ENCODE results near the gene FASTKD3. TPM values are rescaled to one million over a fixed set of nuclear protein-coding genes. Genes with fewer than 3 reads are reported as not detected.

The FASTKD3 gene
- total and polyA plus RNA-seq, 10 of the 15 experiments (the other 5 are each of a cell fraction or from before 2014, with no cell fraction given): 12.1 to 59.6 (median 25.3) TPM

- no peak for ATAC-seq
- H3K4me1 ChIP-seq (ENCODE audit: control insufficient read depth, insufficient read depth, low read length): no peaks in the 10 kb centered on the region
- H3K9me3 ChIP-seq (replicated peaks; ENCODE audit: control insufficient read depth, insufficient read depth, low read length): no peaks in the 10 kb centered on the region; the same call in 2 of the 3 replicates
- H3K36me3 ChIP-seq (ENCODE audit: control insufficient read depth in 2 of 2, insufficient read depth in 2 of 2, low read length in 1 of 2): peaks cover 10 to 37% of the 10 kb centered on the region in 2 experiments
- FAIRE-seq: no peak
- no peak overlapping the region for H3K27ac ChIP-seq (ENCODE audit: control insufficient read depth, insufficient read depth)
- 86% methylated on average over 9 of the region's 9 CpGs for WGBS (ENCODE audit: insufficient coverage, insufficient replicate concordance, low lambda C conversion rate, missing lambda C conversion rate)
- BruUV-seq (replicated peaks): no TSS peak
- H2AFZ ChIP-seq (ENCODE audit: control insufficient read depth, low read depth, low read length): no peak overlapping the region
- H4K20me1 ChIP-seq (ENCODE audit: control insufficient read depth, insufficient read depth): no peaks in the 10 kb centered on the region
- TF ChIP-seq ZNF622 (IDR thresholded peaks at IDR 0.05) (no peak), ZNF687 (IDR thresholded peaks at IDR 0.05) (peak; percentile 31; the same call in 1 of the 2 replicates), SRF (IDR thresholded peaks at IDR 0.05; ENCODE audit: low read depth in 2 of 2, low read length in 2 of 2) (no peak), ZNF274 (IDR thresholded peaks at IDR 0.05; ENCODE audit: insufficient read depth, insufficient read length) (no peak)
- no peak overlapping the region for H3K4me2 ChIP-seq (ENCODE audit: control insufficient read depth, insufficient read depth)
- in situ Hi-C loops (cut with MboI): loop anchor here (25.0 kb wide), 1 partner anchor 1634 kb away; the partner anchor contains the start of gene SEMA5A
- no peak overlapping the region for H3K4me3 ChIP-seq
- no peak overlapping the region for H3K9ac ChIP-seq (ENCODE audit: control insufficient read depth, insufficient read depth, low read length)
- no peaks in the 10 kb centered on the region for H3K27me3 ChIP-seq (replicated peaks in 1 of 2; ENCODE audit: control insufficient read depth in 2 of 2, insufficient read depth in 2 of 2, low read length in 1 of 2)
- SMC1A ChIA-PET (ENCODE audit: uncharacterized antibody, unreplicated experiment): interaction anchor here (0.6 to 2.0 kb wide), 2 partner anchors 16 to 1012 kb away, joined by 3 to 4 read pairs; no protein-coding TSS in a partner anchor
- RAD21 ChIA-PET (ENCODE audit: unreplicated experiment): no interaction called here
- POLR2A ChIA-PET: no interaction called here
- intact Hi-C loops (cut with micrococcal nuclease; ENCODE audit: unreplicated experiment): no loop called here
- no peaks in the 10 kb centered on the region for H3K79me2 ChIP-seq (ENCODE audit: control insufficient read depth, insufficient read depth, low read length)
- DNase-seq (ENCODE audit: low read depth, low spot score): no peak
- CTCF ChIA-PET: no interaction called here
Measured at GRCh38 chr5:7902666-7903625, 34.1 kb upstream of the FASTKD3 start.
